ENCODE results near the gene ZNF536. TPM values are rescaled to one million over a fixed set of nuclear protein-coding genes. Genes with fewer than 3 reads are reported as not detected.

Gene ZNF536
- total RNA-seq, 1 experiment from 2014 or later = not detected

DNA sequence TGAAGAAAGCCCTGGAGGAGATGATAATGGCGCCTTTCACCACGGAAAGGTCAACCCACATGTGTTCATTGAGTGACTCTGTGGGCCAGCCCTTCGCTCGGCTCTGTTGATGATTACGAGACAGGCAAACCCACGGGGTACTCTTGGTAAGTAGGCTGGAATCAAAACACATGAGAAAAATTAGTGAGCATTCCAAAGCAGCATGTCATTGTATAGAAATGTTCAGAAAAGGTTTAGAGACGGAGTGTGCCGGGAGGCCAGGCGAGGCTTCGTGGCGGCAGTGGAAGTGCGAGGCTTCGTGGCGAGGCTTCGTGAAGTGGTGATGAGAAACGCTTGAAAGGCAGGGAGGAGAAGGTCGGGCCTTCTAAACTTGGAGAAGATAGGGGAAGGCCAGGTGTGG is 144.3 kb downstream of the ZNF536 start:
- POLR2A ChIA-PET = no interaction called here
- no peak overlapping the region for H3K4me3 Mint-ChIP-seq (ENCODE audit: unreplicated experiment)

DNA sequence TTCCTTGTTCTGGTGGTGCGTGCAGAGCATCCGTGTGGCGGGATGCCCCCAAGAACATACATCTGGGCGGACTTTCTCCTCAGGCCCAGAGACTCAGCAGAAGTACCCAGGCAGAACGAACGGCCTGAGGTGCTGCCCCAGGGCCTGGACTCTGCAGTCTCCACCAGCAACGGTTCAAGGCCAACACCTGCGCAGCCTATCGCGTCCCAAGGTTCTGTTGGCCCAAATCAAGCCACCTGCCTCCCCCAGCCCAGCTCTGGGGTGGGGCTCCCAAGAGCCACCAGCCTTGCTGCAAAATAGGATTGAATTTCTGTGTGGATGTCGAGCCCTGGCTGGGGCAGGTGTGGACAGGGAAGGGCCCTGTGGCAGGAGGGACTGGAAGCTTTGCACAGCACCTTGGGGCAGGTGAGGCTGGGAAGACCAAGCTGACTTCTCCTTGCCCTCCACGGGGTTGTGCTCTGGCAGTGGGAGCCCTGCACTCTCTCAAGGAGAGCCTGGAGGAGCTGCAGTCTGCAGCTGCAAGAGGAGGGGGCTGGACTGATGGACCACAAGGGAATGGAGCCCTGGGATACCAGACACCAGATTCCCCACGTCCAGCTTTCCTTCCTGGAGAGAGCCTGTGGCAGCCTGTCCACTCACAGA is 146.9 kb downstream of the ZNF536 start:
- Mint-ChIP-seq H3K9me3 (ENCODE audit: unreplicated experiment) (no peaks in the 10 kb centered on the region), H3K27ac (ENCODE audit: unreplicated experiment) (no peak overlapping the region), H3K4me3 (ENCODE audit: unreplicated experiment) (no peak overlapping the region), H3K27me3 (ENCODE audit: insufficient read depth, unreplicated experiment) (peaks cover 14% of the 10 kb centered on the region), H3K36me3 (ENCODE audit: insufficient read depth, unreplicated experiment) (no peaks in the 10 kb centered on the region), H3K4me1 (ENCODE audit: low read depth, unreplicated experiment) (no peaks in the 10 kb centered on the region)
- CTCF ChIA-PET = no interaction called here
- intact Hi-C loops (cut with micrococcal nuclease; ENCODE audit: unreplicated experiment) = no loop called here
- no peak for DNase-seq
- Histone ChIP-seq H3K27me3 (replicated peaks; ENCODE audit: control insufficient read depth, insufficient read depth, low read length) (no peaks in the 10 kb centered on the region), H3K9me3 (no peaks in the 10 kb centered on the region), H3K4me1 (no peaks in the 10 kb centered on the region), H3K36me3 (ENCODE audit: control insufficient read depth, insufficient read depth, low read length) (no peaks in the 10 kb centered on the region), H3K4me3 (ENCODE audit: low read depth, low read length) (no peak overlapping the region)
- POLR2A ChIA-PET = interaction anchor here (0.5 kb wide), 1 partner anchor 738 kb away, joined by 5 read pairs; no protein-coding TSS in a partner anchor
- no TSS peak for BruUV-seq (replicated peaks)
- no peak for TF ChIP-seq CTCF (IDR thresholded peaks at IDR 0.05; ENCODE audit: insufficient read depth in 1 of 2, low read depth in 1 of 2, low read length in 1 of 2, severe bottlenecking in 1 of 2, unreplicated experiment in 1 of 2)

More for the DNA sequence above, 144.3 kb downstream of the ZNF536 start:
- Mint-ChIP-seq H3K27ac (ENCODE audit: unreplicated experiment) (no peak overlapping the region), H3K36me3 (ENCODE audit: insufficient read depth, unreplicated experiment) (no peaks in the 10 kb centered on the region), H3K4me1 (ENCODE audit: low read depth, unreplicated experiment) (no peaks in the 10 kb centered on the region), H3K9me3 (ENCODE audit: unreplicated experiment) (no peaks in the 10 kb centered on the region), H3K27me3 (ENCODE audit: insufficient read depth, unreplicated experiment) (peaks cover 17% of the 10 kb centered on the region)
- BruUV-seq (replicated peaks) = no TSS peak
- intact Hi-C loops (cut with micrococcal nuclease; ENCODE audit: unreplicated experiment) = no loop called here
- Histone ChIP-seq H3K4me1 (no peaks in the 10 kb centered on the region), H3K9me3 (no peaks in the 10 kb centered on the region), H3K4me3 (ENCODE audit: low read depth, low read length) (no peak overlapping the region), H3K36me3 (ENCODE audit: control insufficient read depth, insufficient read depth, low read length) (no peaks in the 10 kb centered on the region), H3K27me3 (replicated peaks; ENCODE audit: control insufficient read depth, insufficient read depth, low read length) (no peaks in the 10 kb centered on the region)
- CTCF ChIA-PET = no interaction called here
- TF ChIP-seq CTCF (IDR thresholded peaks at IDR 0.05; ENCODE audit: insufficient read depth in 1 of 2, low read depth in 1 of 2, low read length in 1 of 2, severe bottlenecking in 1 of 2, unreplicated experiment in 1 of 2) = no peak
- no peak for DNase-seq

DNA sequence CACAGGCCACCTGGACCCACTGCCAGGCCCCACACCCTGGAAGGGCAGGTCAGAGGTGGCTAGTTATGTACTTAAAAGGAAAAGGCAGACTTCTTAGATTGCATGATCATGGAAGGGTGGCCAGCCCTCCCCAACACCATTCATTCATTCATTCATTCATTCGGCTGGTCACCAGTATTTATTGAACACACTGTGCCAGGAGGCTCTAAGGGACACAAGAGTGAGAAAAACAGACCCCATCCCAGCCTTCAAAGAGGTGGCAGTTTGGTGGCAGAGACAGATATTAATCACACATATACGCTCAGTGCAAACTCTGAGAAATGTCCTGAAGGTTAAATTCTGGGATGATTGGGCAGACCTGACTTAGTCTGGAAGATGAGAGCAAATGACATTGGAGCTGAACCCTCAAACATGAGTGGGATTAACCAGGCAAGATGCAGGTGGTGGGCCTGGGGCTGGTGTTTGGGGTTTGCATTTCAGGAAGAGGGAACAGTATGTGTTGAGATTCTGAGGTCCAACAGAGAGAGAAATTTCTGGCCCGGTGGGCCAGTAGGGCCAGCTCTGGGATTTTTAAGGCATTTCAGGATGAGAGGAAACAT is 147.5 kb downstream of the ZNF536 start:
- TF ChIP-seq CTCF (IDR thresholded peaks at IDR 0.05; ENCODE audit: insufficient read depth in 1 of 2, low read depth in 1 of 2, low read length in 1 of 2, severe bottlenecking in 1 of 2, unreplicated experiment in 1 of 2) = no peak
- intact Hi-C loops (cut with micrococcal nuclease; ENCODE audit: unreplicated experiment) = no loop called here
- BruUV-seq (replicated peaks) = no TSS peak
- no peak for DNase-seq
- Histone ChIP-seq H3K4me3 (ENCODE audit: low read depth, low read length) (no peak overlapping the region), H3K36me3 (ENCODE audit: control insufficient read depth, insufficient read depth, low read length) (no peaks in the 10 kb centered on the region), H3K27me3 (replicated peaks; ENCODE audit: control insufficient read depth, insufficient read depth, low read length) (no peaks in the 10 kb centered on the region), H3K4me1 (no peaks in the 10 kb centered on the region), H3K9me3 (no peaks in the 10 kb centered on the region)
- H3K9me3 Mint-ChIP-seq (ENCODE audit: unreplicated experiment) = no peaks in the 10 kb centered on the region
- no peaks in the 10 kb centered on the region for H3K4me1 Mint-ChIP-seq (ENCODE audit: low read depth, unreplicated experiment)
- ChIA-PET CTCF (no interaction called here), POLR2A (interaction anchor here (0.5 kb wide), 1 partner anchor 738 kb away, joined by 5 read pairs; no protein-coding TSS in a partner anchor)
- H3K27ac Mint-ChIP-seq (ENCODE audit: unreplicated experiment) = no peak overlapping the region
- H3K4me3 Mint-ChIP-seq (ENCODE audit: unreplicated experiment) = no peak overlapping the region
- no peaks in the 10 kb centered on the region for H3K36me3 Mint-ChIP-seq (ENCODE audit: insufficient read depth, unreplicated experiment)
- peaks cover 12% of the 10 kb centered on the region for H3K27me3 Mint-ChIP-seq (ENCODE audit: insufficient read depth, unreplicated experiment)
